ENCODE measurements around the gene IL18RAP.

Gene IL18RAP

GRCh38 chr2:102399499-102400141 is 23.3 kb upstream of the IL18RAP start:
- Histone ChIP-seq H3K9ac (ENCODE audit: low read length) (no peak overlapping the region), H2AFZ (ENCODE audit: low read length) (no peak overlapping the region), H3K27me3 (ENCODE audit: insufficient read depth, low read length) (no peaks in the 10 kb centered on the region), H3K36me3 (ENCODE audit: insufficient read depth, low read length) (no peaks in the 10 kb centered on the region), H3F3A (ENCODE audit: insufficient read depth, low read length) (no peaks in the 10 kb centered on the region), H3K79me2 (ENCODE audit: insufficient read depth, low read length) (no peaks in the 10 kb centered on the region), H3K9me2 (ENCODE audit: low read depth, low read length) (no peaks in the 10 kb centered on the region), H3K4me1 (ENCODE audit: insufficient read depth, low read length, severe bottlenecking) (no peaks in the 10 kb centered on the region), H4K20me1 (ENCODE audit: insufficient read depth, low read length) (no peaks in the 10 kb centered on the region), H3K9me3 (ENCODE audit: low read length) (no peaks in the 10 kb centered on the region), H3K4me3 (ENCODE audit: low read depth, low read length, poor library complexity, severe bottlenecking) (no peak overlapping the region), H3K27ac (ENCODE audit: low read depth, low read length, poor library complexity, severe bottlenecking) (no peak overlapping the region), H3K4me2 (ENCODE audit: low read length) (no peak overlapping the region)
- TF ChIP-seq, protein P1, sequence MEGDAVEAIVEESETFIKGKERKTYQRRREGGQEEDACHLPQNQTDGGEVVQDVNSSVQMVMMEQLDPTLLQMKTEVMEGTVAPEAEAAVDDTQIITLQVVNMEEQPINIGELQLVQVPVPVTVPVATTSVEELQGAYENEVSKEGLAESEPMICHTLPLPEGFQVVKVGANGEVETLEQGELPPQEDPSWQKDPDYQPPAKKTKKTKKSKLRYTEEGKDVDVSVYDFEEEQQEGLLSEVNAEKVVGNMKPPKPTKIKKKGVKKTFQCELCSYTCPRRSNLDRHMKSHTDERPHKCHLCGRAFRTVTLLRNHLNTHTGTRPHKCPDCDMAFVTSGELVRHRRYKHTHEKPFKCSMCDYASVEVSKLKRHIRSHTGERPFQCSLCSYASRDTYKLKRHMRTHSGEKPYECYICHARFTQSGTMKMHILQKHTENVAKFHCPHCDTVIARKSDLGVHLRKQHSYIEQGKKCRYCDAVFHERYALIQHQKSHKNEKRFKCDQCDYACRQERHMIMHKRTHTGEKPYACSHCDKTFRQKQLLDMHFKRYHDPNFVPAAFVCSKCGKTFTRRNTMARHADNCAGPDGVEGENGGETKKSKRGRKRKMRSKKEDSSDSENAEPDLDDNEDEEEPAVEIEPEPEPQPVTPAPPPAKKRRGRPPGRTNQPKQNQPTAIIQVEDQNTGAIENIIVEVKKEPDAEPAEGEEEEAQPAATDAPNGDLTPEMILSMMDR (IDR thresholded peaks at IDR 0.05; ENCODE audit: low read length), result no peak
- TF ChIP-seq EZH2 (IDR thresholded peaks at IDR 0.05; ENCODE audit: borderline replicate concordance, low read length), result no peak

DNA sequence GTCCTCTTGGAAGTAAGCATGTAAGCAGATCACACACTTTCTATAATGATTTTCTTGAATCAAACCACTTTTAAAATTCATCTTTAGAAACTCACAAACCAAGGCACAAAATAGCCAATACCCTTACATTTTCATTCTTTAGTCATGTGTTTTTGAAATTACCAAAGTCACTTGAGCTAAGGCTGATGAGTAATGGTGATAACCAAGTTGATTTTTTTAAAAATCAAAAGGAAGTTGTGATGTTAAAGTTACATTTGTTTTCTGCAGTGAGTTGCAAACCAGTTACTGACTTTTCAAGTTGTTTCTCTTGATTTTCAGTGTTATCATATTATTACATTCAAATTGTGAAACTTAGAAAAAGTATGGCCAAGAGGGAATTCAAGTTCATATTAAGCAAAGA is 21.5 kb upstream of the IL18RAP start:
- Histone ChIP-seq H3K9me3 (ENCODE audit: low read length) (no peaks in the 10 kb centered on the region), H2AFZ (ENCODE audit: low read length) (no peak overlapping the region), H3K79me2 (ENCODE audit: insufficient read depth, low read length) (no peaks in the 10 kb centered on the region), H3K4me3 (ENCODE audit: low read depth, low read length, poor library complexity, severe bottlenecking) (no peak overlapping the region), H3K9me2 (ENCODE audit: low read depth, low read length) (no peaks in the 10 kb centered on the region), H3K9ac (ENCODE audit: low read length) (no peak overlapping the region), H3K4me2 (ENCODE audit: low read length) (no peak overlapping the region), H3K27me3 (ENCODE audit: insufficient read depth, low read length) (no peaks in the 10 kb centered on the region), H4K20me1 (ENCODE audit: insufficient read depth, low read length) (no peaks in the 10 kb centered on the region), H3K4me1 (ENCODE audit: insufficient read depth, low read length, severe bottlenecking) (no peaks in the 10 kb centered on the region), H3K36me3 (ENCODE audit: insufficient read depth, low read length) (no peaks in the 10 kb centered on the region), H3K27ac (ENCODE audit: low read depth, low read length, poor library complexity, severe bottlenecking) (no peak overlapping the region), H3F3A (ENCODE audit: insufficient read depth, low read length) (no peaks in the 10 kb centered on the region)
- TF ChIP-seq EZH2 (IDR thresholded peaks at IDR 0.05; ENCODE audit: borderline replicate concordance, low read length), result no peak
- TF ChIP-seq, protein P1 (IDR thresholded peaks at IDR 0.05; ENCODE audit: low read length), result no peak

GRCh38 chr2:102401865-102402264 is 21.1 kb upstream of the IL18RAP start:
- Histone ChIP-seq H3F3A (ENCODE audit: insufficient read depth, low read length) (no peaks in the 10 kb centered on the region), H3K9ac (ENCODE audit: low read length) (no peak overlapping the region), H3K4me1 (ENCODE audit: insufficient read depth, low read length, severe bottlenecking) (no peaks in the 10 kb centered on the region), H3K9me2 (ENCODE audit: low read depth, low read length) (no peaks in the 10 kb centered on the region), H3K4me3 (ENCODE audit: low read depth, low read length, poor library complexity, severe bottlenecking) (no peak overlapping the region), H3K79me2 (ENCODE audit: insufficient read depth, low read length) (no peaks in the 10 kb centered on the region), H3K27me3 (ENCODE audit: insufficient read depth, low read length) (no peaks in the 10 kb centered on the region), H4K20me1 (ENCODE audit: insufficient read depth, low read length) (no peaks in the 10 kb centered on the region), H2AFZ (ENCODE audit: low read length) (no peak overlapping the region), H3K36me3 (ENCODE audit: insufficient read depth, low read length) (no peaks in the 10 kb centered on the region), H3K4me2 (ENCODE audit: low read length) (no peak overlapping the region), H3K9me3 (ENCODE audit: low read length) (no peaks in the 10 kb centered on the region), H3K27ac (ENCODE audit: low read depth, low read length, poor library complexity, severe bottlenecking) (no peak overlapping the region)
- TF ChIP-seq EZH2 (IDR thresholded peaks at IDR 0.05; ENCODE audit: borderline replicate concordance, low read length), result no peak
- TF ChIP-seq, protein P1 (IDR thresholded peaks at IDR 0.05; ENCODE audit: low read length), result no peak

Measured in OCI-LY1 (cell line).